Adrenal gland (tissue), 12 donors: ENCODE measurements around the gene CNTN1. TPM values are rescaled to one million over a fixed set of nuclear protein-coding genes. Genes with fewer than 3 reads are reported as not detected.

Source experiments
- DNase-seq, 7 donors: peaks; one replicate each; pipeline ENCODE4 v3.0.0-alpha.2; 2019 to 2020
- H3K27ac ChIP-seq, 5 donors: fragments of 200-600 bp; sonication (generic) in 4 of 5; 1 replicate in 3 of 5; 2 replicates in 2 of 5; pipeline versions ENCODE4 v1.5.1 to v1.8.0; 2016 to 2020; ENCODE audit warnings: mild to moderate bottlenecking in 1 of 5
- H3K27me3 ChIP-seq: fragments of 200-600 bp; 2 replicates; pipeline ENCODE4 v1.8.0; 2021
- H3K36me3 ChIP-seq, 2 donors: fragments of 200-600 bp; replicated peaks in 1 of 2; 1 replicate in 1 of 2; 2 replicates in 1 of 2; pipeline versions ENCODE4 v1.5.1 to v1.8.0; 2018 to 2022
- H3K4me1 ChIP-seq, 2 donors: fragments of 200-600 bp; replicated peaks in 1 of 2; 1 replicate in 1 of 2; 2 replicates in 1 of 2; pipeline versions ENCODE4 v1.5.1 to v1.8.0; 2018 to 2021
- H3K4me3 ChIP-seq, 4 donors: fragments of 200-600 bp; sonication (generic) in 3 of 4; one replicate each; pipeline ENCODE4 v1.5.1; 2016 to 2018
- H3K9me3 ChIP-seq, 3 donors: fragments of 200-600 bp; sonication (generic) in 1 of 3; replicated peaks in 1 of 3; 1 replicate in 2 of 3; 2 replicates in 1 of 3; pipeline versions ENCODE4 v1.5.1 to v1.8.0; 2016 to 2021
- POLR2A ChIP-seq, 2 donors: fragments of 450-650 bp; IDR thresholded peaks; one replicate each; pipeline ENCODE4 v1.6.1; 2017; ENCODE audit warnings: antibody characterized with exemption in 2 of 2, mild to moderate bottlenecking in 2 of 2, moderate library complexity in 1 of 2
- WGBS, 4 donors: extraction: QIAGEN DNeasy Blood & Tissue Kit in 2 of 4; methylation state at CpG; one replicate each; pipeline versions ENCODE4 v1.1.5 to v1.1.7; 2013 to 2017; 5-methylcytosine and 5-hydroxymethylcytosine counted together
- intact Hi-C, 2 donors: fragments of 100-400 bp; cut with DNase I; formaldehyde crosslinking; loops; one replicate each; pipeline versions ENCODE4 v1.14.1 to v1.15.0; 2022 to 2023
- polyA plus RNA-seq, 3 donors: library from polyadenylated mRNA; stranded (reverse); fragments of 200-250 nt in 2 of 3; fragments of 350-450 nt in 1 of 3; fragmentation: Illumina TruSeq in 1 of 3; extraction: RNeasy Lipid Tissue Mini Kit (QIAGEN cat#74804) in 1 of 3; gene quantifications; one replicate each; pipeline ENCODE4 v1.2.3, GENCODE V29; 2013 to 2014
- total RNA-seq, 9 donors: library from RNA; depleted of rRNA in 4 of 9; stranded (reverse); fragments of >200 nt in 4 of 9; fragments of 120-200 nt in 1 of 9; fragmentation: NEBNext Ultra II Directional in 1 of 9; extraction: Animal tissue kit (Norgen Biotek cat#: 25700) in 1 of 9; gene quantifications; one replicate each; pipeline versions ENCODE4 v1.1.0 to v1.2.4, GENCODE V29; 2013 to 2023
- TF ChIP-seq, protein P1 (sequence below), 6 experiments: fragments of 450-650 bp in 4 of 6; fragments of 200-600 bp in 2 of 6; sonication (generic) in 1 of 6; IDR thresholded peaks; 1 replicate in 5 of 6; 2 replicates in 1 of 6; pipeline versions ENCODE4 v1.5.1 to v1.8.0; 2016 to 2021; ENCODE audit warnings: antibody characterized with exemption in 6 of 6, mild to moderate bottlenecking in 2 of 6, moderate library complexity in 1 of 6
- donor health status: healthy with polysubstance abuse.
- donor health status: Bipolar disorder and iron deficiency.
- donor health status: DM: yes; HTN: yes; CAD: no.
- donor health status: DM: no; HTN: no; CAD: no.
- donor health status: DM: no; HTN: no; CAD: no.
- donor health status: DM: yes; HTN: yes; CAD: no.

CNTN1 gene
- total and polyA plus RNA-seq, 12 donors = 3.8 to 76.8 (median 20.7) TPM

DNA sequence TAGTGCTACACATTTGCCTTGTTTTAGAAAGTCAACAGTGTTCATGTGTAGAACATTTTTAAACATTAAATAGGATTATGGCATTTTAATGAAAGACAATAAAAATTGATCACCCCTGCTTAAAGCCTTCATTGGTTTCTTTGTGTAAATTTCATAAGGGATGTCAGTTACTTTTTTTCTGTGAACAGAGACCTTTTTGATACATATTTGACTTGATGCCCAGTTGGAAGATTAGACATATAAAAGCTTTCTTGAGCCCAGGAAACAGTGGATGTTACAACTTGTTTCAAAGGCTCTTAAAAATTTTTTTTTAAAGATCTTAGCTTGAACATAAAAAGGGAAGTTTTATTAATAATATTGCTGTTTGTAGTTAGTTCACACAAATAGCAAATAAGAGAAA, 327.2 kb downstream of the CNTN1 start:
- no peaks in the 10 kb centered on the region for H3K36me3 ChIP-seq
- no peaks in the 10 kb centered on the region for H3K27me3 ChIP-seq
- no peak for DNase-seq
- TF ChIP-seq POLR2A (IDR thresholded peaks at IDR 0.05) = no peak
- TF ChIP-seq, protein P1, sequence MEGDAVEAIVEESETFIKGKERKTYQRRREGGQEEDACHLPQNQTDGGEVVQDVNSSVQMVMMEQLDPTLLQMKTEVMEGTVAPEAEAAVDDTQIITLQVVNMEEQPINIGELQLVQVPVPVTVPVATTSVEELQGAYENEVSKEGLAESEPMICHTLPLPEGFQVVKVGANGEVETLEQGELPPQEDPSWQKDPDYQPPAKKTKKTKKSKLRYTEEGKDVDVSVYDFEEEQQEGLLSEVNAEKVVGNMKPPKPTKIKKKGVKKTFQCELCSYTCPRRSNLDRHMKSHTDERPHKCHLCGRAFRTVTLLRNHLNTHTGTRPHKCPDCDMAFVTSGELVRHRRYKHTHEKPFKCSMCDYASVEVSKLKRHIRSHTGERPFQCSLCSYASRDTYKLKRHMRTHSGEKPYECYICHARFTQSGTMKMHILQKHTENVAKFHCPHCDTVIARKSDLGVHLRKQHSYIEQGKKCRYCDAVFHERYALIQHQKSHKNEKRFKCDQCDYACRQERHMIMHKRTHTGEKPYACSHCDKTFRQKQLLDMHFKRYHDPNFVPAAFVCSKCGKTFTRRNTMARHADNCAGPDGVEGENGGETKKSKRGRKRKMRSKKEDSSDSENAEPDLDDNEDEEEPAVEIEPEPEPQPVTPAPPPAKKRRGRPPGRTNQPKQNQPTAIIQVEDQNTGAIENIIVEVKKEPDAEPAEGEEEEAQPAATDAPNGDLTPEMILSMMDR (IDR thresholded peaks at IDR 0.05) = no peak
- no peak overlapping the region for H3K27ac ChIP-seq
- H3K4me1 ChIP-seq = no peaks in the 10 kb centered on the region
- no peak overlapping the region for H3K4me3 ChIP-seq
- no peaks in the 10 kb centered on the region for H3K9me3 ChIP-seq
- intact Hi-C loops = no loop called here

DNA sequence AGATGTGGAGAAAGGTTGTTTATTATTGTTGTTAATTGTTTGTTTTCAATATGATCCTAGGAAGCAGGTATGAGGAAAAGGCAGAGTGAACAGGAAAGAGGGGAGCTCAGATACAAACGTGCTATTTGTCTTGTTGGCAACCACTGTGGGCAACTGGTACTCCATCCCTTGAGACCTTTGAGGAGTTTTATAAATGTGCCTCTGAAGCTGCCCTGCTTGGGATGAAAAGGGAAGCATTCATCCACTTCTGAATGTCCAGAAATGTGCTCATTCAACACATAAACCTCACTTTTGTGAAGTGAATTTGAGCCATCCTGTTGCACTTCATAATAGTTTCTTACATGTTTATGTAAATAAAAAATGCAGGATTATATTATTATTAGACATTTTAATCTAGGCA, 331.6 kb downstream of the CNTN1 start:
- Histone ChIP-seq H3K4me3 (no peak overlapping the region), H3K27me3 (no peaks in the 10 kb centered on the region), H3K27ac (no peak overlapping the region), H3K4me1 (no peaks in the 10 kb centered on the region), H3K9me3 (no peaks in the 10 kb centered on the region), H3K36me3 (no peaks in the 10 kb centered on the region)
- no peak for DNase-seq
- WGBS, 4 donors = 23 to 38% (median 25%) methylated on average over 1 of the region's 1 CpG
- TF ChIP-seq, protein P1 (IDR thresholded peaks at IDR 0.05) = no peak
- TF ChIP-seq POLR2A (IDR thresholded peaks at IDR 0.05) = no peak
- intact Hi-C loops = no loop called here

DNA sequence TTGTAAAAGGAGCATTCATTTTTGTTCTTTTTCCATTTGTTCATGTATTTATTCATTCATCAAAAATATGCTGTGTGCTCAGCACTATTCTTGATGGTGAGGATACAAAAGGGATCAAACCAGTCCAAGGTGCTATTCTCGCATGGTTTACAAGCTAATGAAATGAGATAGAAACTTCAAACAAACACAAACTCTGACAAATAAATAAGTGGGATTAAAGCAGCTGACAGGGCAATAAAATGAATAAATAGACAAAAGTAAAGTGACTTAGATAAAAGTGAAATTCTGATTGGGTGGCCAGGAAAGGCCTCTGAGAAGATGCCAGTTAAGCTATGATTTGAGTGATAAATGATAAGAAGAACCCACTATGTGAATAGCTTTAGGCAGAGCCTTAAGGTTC, 333.9 kb downstream of the CNTN1 start:
- Histone ChIP-seq H3K4me3 (no peak overlapping the region), H3K4me1 (no peaks in the 10 kb centered on the region), H3K27me3 (no peaks in the 10 kb centered on the region), H3K36me3 (no peaks in the 10 kb centered on the region), H3K27ac (no peak overlapping the region), H3K9me3 (no peaks in the 10 kb centered on the region)
- no peak for DNase-seq
- TF ChIP-seq, protein P1 (IDR thresholded peaks at IDR 0.05) = no peak
- TF ChIP-seq POLR2A (IDR thresholded peaks at IDR 0.05) = no peak
- 68 to 87% (median 79%) methylated on average over 1 of the region's 1 CpG for WGBS, 4 donors
- intact Hi-C loops = no loop called here

DNA sequence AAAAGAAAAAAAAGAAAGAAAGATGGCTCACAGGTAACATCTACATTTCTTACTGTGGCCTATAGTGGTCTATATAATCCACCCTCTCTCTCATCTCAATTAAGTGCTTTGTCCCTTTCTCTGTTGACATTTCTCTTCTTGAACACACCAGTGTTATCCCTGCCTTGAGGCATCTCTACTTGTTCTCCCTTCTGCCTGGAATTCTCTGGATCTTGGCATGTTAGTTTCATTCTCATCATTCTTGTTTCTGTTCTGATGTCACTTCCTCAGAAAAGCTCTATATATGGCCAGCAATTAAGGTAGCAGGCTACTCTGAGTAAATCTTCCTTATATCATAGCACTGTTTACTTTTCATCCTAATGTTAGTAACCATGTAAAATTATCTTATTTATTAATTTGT, 340.1 kb downstream of the CNTN1 start:
- Histone ChIP-seq H3K4me3 (no peak overlapping the region), H3K27ac (no peak overlapping the region), H3K4me1 (no peaks in the 10 kb centered on the region), H3K36me3 (no peaks in the 10 kb centered on the region), H3K9me3 (no peaks in the 10 kb centered on the region), H3K27me3 (no peaks in the 10 kb centered on the region)
- TF ChIP-seq, protein P1 (IDR thresholded peaks at IDR 0.05) = no peak
- no peak for TF ChIP-seq POLR2A (IDR thresholded peaks at IDR 0.05)
- intact Hi-C loops = no loop called here
- DNase-seq = no peak
